CMK (cell line): ENCODE measurements around the gene KLK1.
"Not testable (repeated sequence)": the region's sequence is repeated elsewhere in the genome, so short reads cannot be mapped to it uniquely, and the experiment has no call there.

Experiments
- DNase-seq: peaks from one replicate; pipeline ENCODE4 v3.0.0-alpha.2; 2010; ENCODE audit warnings: low read depth

The KLK1 gene

DNA sequence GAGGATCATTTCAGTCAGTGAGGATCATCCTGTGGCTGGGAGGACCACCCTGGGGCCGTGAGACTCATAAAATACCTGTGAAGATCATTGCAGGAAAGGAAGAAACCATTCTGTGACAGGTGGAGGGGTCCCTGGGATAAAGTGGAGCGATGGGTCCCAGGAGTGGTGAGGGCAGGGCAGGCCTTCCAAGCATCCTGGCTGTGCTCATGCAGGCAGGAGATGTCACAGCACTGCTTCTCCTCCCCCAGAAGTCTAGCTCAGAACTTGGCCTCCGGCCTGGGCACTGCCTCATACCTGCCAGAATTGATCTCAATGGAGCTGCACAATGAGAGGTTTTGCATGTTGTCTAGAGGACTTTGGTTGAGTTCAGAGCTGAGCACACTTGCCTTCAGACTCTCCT is 11.1 kb downstream of the KLK1 start:
- DNase-seq = no peak

- DNase-seq = not testable (repeated sequence)
Observed at GRCh38 chr19:50811622-50812238, 11.9 kb downstream of the KLK1 start.

- DNase-seq = no peak
Observed at GRCh38 chr19:50808856-50809255, 14.7 kb downstream of the KLK1 start.

- DNase-seq = peak; percentile 99
Observed at GRCh38 chr19:50804420-50805272, 18.9 kb downstream of the KLK1 start.

DNA sequence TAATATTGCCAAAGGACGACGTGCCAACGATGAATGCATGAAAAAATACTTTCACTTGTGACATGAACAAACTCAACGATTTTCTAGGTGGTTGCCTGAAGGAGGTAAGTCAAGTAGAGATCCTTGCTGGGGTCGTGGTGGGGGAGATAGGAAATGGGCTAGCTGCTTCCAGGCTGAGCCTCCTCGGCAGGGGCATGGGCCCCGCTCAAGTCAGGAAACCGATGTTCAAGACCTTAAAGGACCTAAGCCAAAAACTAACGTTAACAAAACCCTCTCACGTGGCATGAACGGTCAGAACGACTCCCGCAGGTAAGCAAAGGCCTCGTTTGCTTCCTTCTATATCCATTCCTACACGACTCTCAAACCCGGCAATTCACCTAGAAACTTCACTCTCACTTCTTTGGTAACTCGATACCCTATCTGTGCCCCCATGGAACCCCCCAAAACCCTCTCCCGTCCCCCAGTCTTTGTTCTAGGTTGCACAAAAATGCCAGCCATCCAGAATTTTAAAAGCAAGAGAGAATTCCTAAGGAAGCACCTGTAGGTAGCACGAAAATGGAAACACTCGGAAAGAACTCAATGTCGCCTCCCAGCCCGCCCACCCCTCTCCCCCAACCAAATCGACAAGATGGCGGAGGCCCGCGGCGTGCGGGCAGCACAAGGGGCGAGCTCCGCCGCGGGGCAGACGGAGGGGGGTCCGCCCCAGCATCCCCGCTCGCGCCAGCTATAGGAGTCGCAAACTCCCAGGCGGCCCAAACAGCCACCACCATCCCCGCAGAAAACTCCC is 19.8 kb downstream of the KLK1 start:
- DNase-seq = no peak

DNA sequence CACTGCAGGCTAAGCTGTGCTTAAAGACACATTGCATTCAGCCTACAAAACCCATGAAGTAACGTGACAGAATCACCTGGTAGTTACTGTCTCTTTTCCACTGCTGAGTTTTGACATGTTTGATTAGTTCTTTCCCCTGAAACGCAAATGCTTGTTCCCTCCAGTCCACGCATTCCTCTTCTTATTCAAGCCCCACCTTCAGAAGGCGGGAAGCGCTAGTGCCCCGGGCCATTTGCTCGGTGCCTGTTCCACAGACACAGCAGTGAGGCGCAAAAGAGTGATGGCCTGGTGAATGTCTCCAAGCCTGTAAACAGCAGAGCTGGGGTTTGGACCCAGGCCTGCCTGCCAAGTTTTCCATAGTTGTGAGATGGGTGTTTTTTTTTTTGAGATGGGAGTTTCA is 22.5 kb downstream of the KLK1 start:
- DNase-seq = no peak

DNA sequence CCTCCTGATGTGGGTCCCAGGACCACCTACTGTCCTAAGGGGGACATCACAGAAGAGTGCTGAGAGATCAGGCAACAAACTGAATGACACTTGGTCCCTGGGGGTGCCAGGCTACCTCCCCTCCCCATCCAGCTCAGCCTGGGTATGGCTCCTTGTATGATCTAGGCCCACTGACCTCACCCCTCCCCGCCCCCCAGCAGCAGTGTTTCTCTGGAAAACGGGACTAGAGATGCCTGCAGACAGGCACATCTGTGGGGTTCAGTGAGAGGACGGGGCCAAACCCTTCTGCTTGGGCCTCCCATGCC is 24.1 kb downstream of the KLK1 start:
- DNase-seq = no peak

- no peak for DNase-seq
Observed at GRCh38 chr19:50798659-50799546, 24.7 kb downstream of the KLK1 start.

GRCh38 chr19:50797781-50798658 is 25.6 kb downstream of the KLK1 start:
- DNase-seq = no peak

DNA sequence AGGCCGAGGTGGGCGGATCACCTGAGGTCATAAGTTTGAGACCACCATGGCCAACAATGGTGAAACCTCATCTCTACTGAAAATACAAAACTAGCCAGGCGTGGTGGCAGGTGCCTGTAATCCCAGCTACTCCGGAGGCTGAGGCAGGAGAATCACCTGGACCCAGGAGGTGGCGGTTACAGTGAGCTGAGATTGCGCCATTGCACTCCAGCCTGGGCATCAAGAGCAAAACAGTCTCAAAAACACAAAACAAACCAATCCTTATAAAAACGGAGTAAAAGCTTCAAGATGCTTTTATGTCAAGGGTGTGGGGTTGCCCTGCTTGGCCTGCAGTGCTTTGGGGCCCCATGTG is 26.2 kb downstream of the KLK1 start:
- no peak for DNase-seq

DNA sequence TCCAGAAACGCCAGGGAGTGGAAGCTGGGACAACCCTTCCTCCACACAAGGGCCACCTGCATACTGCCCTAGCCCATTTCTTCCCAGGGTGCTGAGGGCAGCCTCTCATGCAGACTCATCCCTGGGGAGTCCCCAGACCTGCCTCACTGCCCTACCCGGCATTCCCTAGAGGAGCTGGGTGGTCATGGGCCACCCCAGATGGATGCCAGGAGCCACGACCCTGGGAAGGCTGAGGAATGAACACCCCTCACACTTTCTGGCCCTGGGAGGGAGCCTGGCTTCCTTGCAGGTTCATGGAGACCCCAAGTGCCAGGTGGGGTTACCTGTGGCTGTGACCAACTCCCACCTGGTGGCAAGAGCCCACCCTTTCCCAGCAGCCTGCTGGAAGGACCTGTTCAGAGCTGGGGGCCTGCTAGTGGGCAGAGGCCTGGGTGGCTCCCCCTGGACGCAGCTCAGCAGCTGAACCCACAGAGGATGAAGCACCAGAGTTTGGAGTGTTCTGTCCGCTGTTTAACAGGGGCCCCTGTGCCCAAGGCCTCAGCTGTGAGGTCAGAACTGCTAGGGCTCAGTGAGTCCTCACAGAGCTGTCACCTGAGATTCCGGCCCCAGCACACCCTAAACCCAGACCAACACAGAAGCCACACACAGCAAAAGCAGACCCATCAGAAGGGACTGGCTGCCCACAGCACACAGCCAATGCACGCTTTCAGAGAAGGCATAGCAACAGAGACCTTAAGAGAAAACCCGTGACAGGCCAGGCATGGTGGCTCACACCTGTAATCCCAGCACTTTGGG is 26.8 kb downstream of the KLK1 start:
- DNase-seq = no peak

GRCh38 chr19:50796128-50796633 is 27.4 kb downstream of the KLK1 start:
- no peak for DNase-seq

GRCh38 chr19:50795664-50796073 is 27.9 kb downstream of the KLK1 start:
- no peak for DNase-seq

GRCh38 chr19:50794876-50795663 is 28.5 kb downstream of the KLK1 start:
- DNase-seq = no peak

- DNase-seq = no peak
Observed at GRCh38 chr19:50794074-50794875, 29.3 kb downstream of the KLK1 start.

GRCh38 chr19:50793558-50794065 is 30.0 kb downstream of the KLK1 start:
- DNase-seq = no peak

GRCh38 chr19:50792272-50793250 is 31.0 kb downstream of the KLK1 start:
- DNase-seq = no peak
